Smooth muscle cell (in vitro differentiated cells): Measurements from ENCODE around the gene ASB6. TPM values are rescaled to one million over a fixed set of nuclear protein-coding genes. Genes with fewer than 3 reads are reported as not detected.

ENCODE experiments used
- DNase-seq: peaks from one replicate; lab custom pipeline; 2025; ENCODE audit not compliant: unreplicated experiment; lab: John Stamatoyannopoulos, UW
- H2AFZ ChIP-seq: fragments of 200-600 bp; sonication (generic); 2 replicates; pipeline ENCODE4 v1.6.0; 2016; ENCODE audit warnings: antibody characterized with exemption, low read depth, mild to moderate bottlenecking
- H3F3A ChIP-seq: fragments of 200-600 bp; sonication (generic); 2 replicates; pipeline ENCODE4 v1.6.0; 2017; ENCODE audit warnings: antibody characterized with exemption, low read depth
- H3K27ac ChIP-seq: fragments of 200-600 bp; sonication (generic); 2 replicates; pipeline ENCODE4 v1.5.1; 2016; ENCODE audit warnings: low read depth, mild to moderate bottlenecking
- H3K27me3 ChIP-seq: fragments of 200-600 bp; sonication (generic); 2 replicates; pipeline ENCODE4 v1.6.1; 2016; ENCODE audit warnings: low read depth, mild to moderate bottlenecking
- H3K36me3 ChIP-seq: fragments of 200-600 bp; sonication (generic); 2 replicates; pipeline ENCODE4 v1.5.1; 2016; ENCODE audit warnings: low read depth
- H3K4me1 ChIP-seq: fragments of 200-600 bp; sonication (generic); 2 replicates; pipeline ENCODE4 v1.5.1; 2016; ENCODE audit warnings: low read depth
- H3K4me2 ChIP-seq: fragments of 200-600 bp; sonication (generic); 2 replicates; pipeline ENCODE4 v1.6.0; 2016; ENCODE audit warnings: mild to moderate bottlenecking
- H3K4me3 ChIP-seq: fragments of 200-600 bp; sonication (generic); 2 replicates; pipeline ENCODE4 v1.5.1; 2016; ENCODE audit warnings: mild to moderate bottlenecking
- H3K79me2 ChIP-seq: fragments of 200-600 bp; sonication (generic); 2 replicates; pipeline ENCODE4 v1.6.0; 2016; ENCODE audit warnings: low read depth, mild to moderate bottlenecking
- H3K9ac ChIP-seq: fragments of 200-600 bp; sonication (generic); 2 replicates; pipeline ENCODE4 v1.6.0; 2016; ENCODE audit warnings: low read depth
- H3K9me3 ChIP-seq: fragments of 200-600 bp; sonication (generic); replicated peaks from 2 replicates; pipeline ENCODE4 v1.5.1; 2016; ENCODE audit warnings: low read depth
- H4K20me1 ChIP-seq: fragments of 200-600 bp; sonication (generic); 2 replicates; pipeline ENCODE4 v1.6.0; 2016; ENCODE audit warnings: low read depth
- WGBS: methylation state at CpG from one replicate; pipeline ENCODE4 v1.1.7; 2016; ENCODE audit warnings: low lambda C conversion rate; 5-methylcytosine and 5-hydroxymethylcytosine counted together
- polyA plus RNA-seq: library from polyadenylated mRNA; unstranded; fragments of >200 nt; fragmentation: Nextera tagmentation; extraction: Ambion mirVana; gene quantifications from 2 replicates; pipeline ENCODE4 v1.2.1, GENCODE V29; 2016
- total RNA-seq: library from RNA; depleted of rRNA; stranded (reverse); fragments of >200 nt; gene quantifications from 2 replicates; pipeline ENCODE4 v1.2.3, GENCODE V29; 2014
- TF ChIP-seq, protein P1 (sequence below): fragments of 200-600 bp; sonication (generic); IDR thresholded peaks from 2 replicates; pipeline ENCODE4 v1.5.1; 2017; ENCODE audit warnings: borderline replicate concordance, mild to moderate bottlenecking, antibody characterized with exemption; ENCODE audit not compliant: insufficient read depth, poor library complexity, severe bottlenecking

The ASB6 gene
- total and polyA plus RNA-seq, 2 experiments from 2014 or later = 13.8 to 26.0 TPM

DNA sequence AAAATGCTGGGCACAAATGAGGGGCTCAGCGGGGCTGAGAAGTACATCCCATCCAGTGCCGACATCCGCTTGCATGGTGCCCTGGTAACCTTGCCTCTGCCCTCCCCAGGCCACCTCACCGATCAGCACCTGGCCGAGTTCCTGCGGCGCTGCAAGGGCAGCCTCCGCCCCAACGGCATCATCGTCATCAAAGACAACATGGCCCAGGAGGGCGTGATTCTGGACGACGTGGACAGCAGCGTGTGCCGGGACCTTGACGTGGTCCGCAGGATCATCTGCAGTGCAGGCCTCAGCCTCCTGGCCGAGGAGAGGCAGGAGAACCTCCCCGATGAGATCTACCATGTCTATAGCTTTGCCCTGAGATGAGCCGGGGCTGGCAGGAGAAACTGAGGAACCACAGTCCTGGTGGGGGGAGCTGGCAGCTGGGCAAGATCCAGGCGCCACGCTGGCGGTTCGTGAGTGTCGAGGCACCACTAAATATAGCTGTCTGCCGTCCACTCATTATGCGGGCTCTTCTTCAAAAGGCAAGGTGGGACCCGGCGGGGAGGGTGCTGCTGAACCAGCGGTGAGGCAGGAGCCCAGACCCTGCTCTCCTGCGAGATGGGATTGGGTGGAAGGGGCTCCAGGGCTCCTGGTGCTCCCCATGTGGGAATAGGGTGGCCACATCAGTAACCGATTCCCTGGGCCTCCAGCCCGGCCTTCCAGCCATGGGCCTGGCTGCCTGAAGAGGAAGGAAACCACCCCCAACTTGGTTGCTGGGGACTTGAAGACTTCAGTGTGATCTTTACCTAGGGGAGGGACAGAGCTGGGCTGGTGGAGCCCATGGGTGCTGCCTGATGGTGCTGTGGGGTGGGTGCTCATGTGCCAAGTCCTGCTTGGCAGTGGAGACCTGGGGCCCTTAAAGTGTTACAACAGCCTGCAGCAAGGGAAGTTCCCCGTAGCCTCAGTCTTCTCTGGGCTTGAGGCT lies 6.6 kb downstream of the ASB6 start:
- H3K27me3 ChIP-seq = no peaks in the 10 kb centered on the region
- H2AFZ ChIP-seq = no peak overlapping the region
- peaks cover 84% of the 10 kb centered on the region for H4K20me1 ChIP-seq
- no peak overlapping the region for H3K4me2 ChIP-seq
- peaks cover 56% of the 10 kb centered on the region for H3K79me2 ChIP-seq
- TF ChIP-seq, protein P1, sequence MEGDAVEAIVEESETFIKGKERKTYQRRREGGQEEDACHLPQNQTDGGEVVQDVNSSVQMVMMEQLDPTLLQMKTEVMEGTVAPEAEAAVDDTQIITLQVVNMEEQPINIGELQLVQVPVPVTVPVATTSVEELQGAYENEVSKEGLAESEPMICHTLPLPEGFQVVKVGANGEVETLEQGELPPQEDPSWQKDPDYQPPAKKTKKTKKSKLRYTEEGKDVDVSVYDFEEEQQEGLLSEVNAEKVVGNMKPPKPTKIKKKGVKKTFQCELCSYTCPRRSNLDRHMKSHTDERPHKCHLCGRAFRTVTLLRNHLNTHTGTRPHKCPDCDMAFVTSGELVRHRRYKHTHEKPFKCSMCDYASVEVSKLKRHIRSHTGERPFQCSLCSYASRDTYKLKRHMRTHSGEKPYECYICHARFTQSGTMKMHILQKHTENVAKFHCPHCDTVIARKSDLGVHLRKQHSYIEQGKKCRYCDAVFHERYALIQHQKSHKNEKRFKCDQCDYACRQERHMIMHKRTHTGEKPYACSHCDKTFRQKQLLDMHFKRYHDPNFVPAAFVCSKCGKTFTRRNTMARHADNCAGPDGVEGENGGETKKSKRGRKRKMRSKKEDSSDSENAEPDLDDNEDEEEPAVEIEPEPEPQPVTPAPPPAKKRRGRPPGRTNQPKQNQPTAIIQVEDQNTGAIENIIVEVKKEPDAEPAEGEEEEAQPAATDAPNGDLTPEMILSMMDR = no peak
- H3K36me3 ChIP-seq = no peaks in the 10 kb centered on the region
- H3K4me3 ChIP-seq = no peak overlapping the region
- no peak overlapping the region for H3K9ac ChIP-seq
- H3K9me3 ChIP-seq = no peaks in the 10 kb centered on the region
- H3K4me1 ChIP-seq = no peaks in the 10 kb centered on the region
- 97% methylated on average over 34 of the region's 34 CpGs for WGBS
- H3K27ac ChIP-seq = no peak overlapping the region
- no peak for DNase-seq
- H3F3A ChIP-seq = peaks cover 5% of the 10 kb centered on the region

DNA sequence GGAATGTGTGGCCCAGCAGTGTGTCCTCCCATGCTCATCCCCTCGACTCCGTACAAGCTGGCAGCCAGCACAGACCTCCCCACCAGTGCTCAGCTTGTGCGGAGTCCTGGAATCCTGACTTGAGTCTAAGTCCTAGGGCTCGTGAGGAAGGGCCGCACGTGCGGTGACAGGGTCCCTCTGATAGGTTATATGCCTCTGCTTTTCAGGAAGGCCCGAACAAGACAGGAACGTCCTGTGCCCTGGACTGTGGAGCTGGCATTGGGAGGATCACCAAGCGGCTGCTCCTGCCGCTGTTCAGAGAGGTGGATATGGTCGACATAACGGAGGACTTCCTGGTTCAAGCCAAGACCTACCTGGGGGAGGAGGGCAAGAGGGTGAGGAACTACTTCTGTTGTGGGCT lies 8.1 kb downstream of the ASB6 start:
- Histone ChIP-seq H3K9me3 (no peaks in the 10 kb centered on the region), H3K4me1 (no peaks in the 10 kb centered on the region), H4K20me1 (peaks cover 87% of the 10 kb centered on the region), H3K9ac (no peak overlapping the region), H3K27ac (no peak overlapping the region), H3K36me3 (no peaks in the 10 kb centered on the region), H3K4me2 (no peak overlapping the region), H3F3A (peaks cover 5% of the 10 kb centered on the region), H3K27me3 (no peaks in the 10 kb centered on the region), H3K4me3 (no peak overlapping the region), H2AFZ (no peak overlapping the region), H3K79me2 (peaks cover 60% of the 10 kb centered on the region)
- TF ChIP-seq, protein P1 = no peak
- WGBS = 89% methylated on average over 13 of the region's 13 CpGs
- no peak for DNase-seq

GRCh38 chr9:129633207-129633606 lies 8.7 kb downstream of the ASB6 start:
- TF ChIP-seq, protein P1 = no peak
- peaks cover 5% of the 10 kb centered on the region for H3F3A ChIP-seq
- DNase-seq = no peak
- H3K27ac ChIP-seq = no peak overlapping the region
- no peaks in the 10 kb centered on the region for H3K4me1 ChIP-seq
- no peak overlapping the region for H3K9ac ChIP-seq
- no peak overlapping the region for H3K4me2 ChIP-seq
- no peak overlapping the region for H3K4me3 ChIP-seq
- no peaks in the 10 kb centered on the region for H3K27me3 ChIP-seq
- H3K9me3 ChIP-seq = no peaks in the 10 kb centered on the region
- H4K20me1 ChIP-seq = peaks cover 88% of the 10 kb centered on the region
- 98% methylated on average over 4 of the region's 4 CpGs for WGBS
- no peak overlapping the region for H2AFZ ChIP-seq
- H3K36me3 ChIP-seq = no peaks in the 10 kb centered on the region
- peaks cover 67% of the 10 kb centered on the region for H3K79me2 ChIP-seq
